Measurements from ENCODE around the gene CCN5.
A peak's percentile ranks its signal among the peaks of the same experiment; 100 is the strongest.
"Not testable (repeated sequence)": the region's sequence is repeated elsewhere in the genome, so short reads cannot be mapped to it uniquely, and the experiment has no call there.

The CCN5 gene

GRCh38 chr20:44714701-44715498 lies at the start of gene CCN5:
Gene CCN5 (plus strand): TSS chr20:44715369. CDS start chr20:44715391, 22 bp downstream.
- peak; percentile 89 for DNase-seq (ENCODE audit: low spot score)

- DNase-seq (ENCODE audit: low spot score), result no peak
Measured at GRCh38 chr20:44666066-44666465, 49.1 kb upstream of the CCN5 start.

GRCh38 chr20:44670851-44671250 lies 44.3 kb upstream of the CCN5 start:
- peak; percentile 21 for DNase-seq (ENCODE audit: low spot score)

- DNase-seq (ENCODE audit: low spot score), result not testable (repeated sequence)
Measured at GRCh38 chr20:44671541-44671940, 43.6 kb upstream of the CCN5 start.

GRCh38 chr20:44672318-44672902 lies 42.8 kb upstream of the CCN5 start:
- not testable (repeated sequence) for DNase-seq (ENCODE audit: low spot score)

- DNase-seq (ENCODE audit: low spot score), result no peak
Measured at GRCh38 chr20:44678242-44678641, 36.9 kb upstream of the CCN5 start.

- no peak for DNase-seq (ENCODE audit: low spot score)
Measured at GRCh38 chr20:44678990-44679611, 36.1 kb upstream of the CCN5 start.

GRCh38 chr20:44681796-44682566 lies 33.2 kb upstream of the CCN5 start:
- no peak for DNase-seq (ENCODE audit: low spot score)

GRCh38 chr20:44683263-44684046 lies 31.7 kb upstream of the CCN5 start:
- peak; percentile 48 for DNase-seq (ENCODE audit: low spot score)

GRCh38 chr20:44684047-44684967 lies 30.9 kb upstream of the CCN5 start:
- DNase-seq (ENCODE audit: low spot score), result no peak

- DNase-seq (ENCODE audit: low spot score), result no peak
Measured at GRCh38 chr20:44686934-44687333, 28.2 kb upstream of the CCN5 start.

GRCh38 chr20:44688053-44688625 lies 27.0 kb upstream of the CCN5 start:
- no peak for DNase-seq (ENCODE audit: low spot score)

- no peak for DNase-seq (ENCODE audit: low spot score)
Measured at GRCh38 chr20:44689809-44690208, 25.4 kb upstream of the CCN5 start.

- DNase-seq (ENCODE audit: low spot score), result no peak
Measured at GRCh38 chr20:44690781-44691423, 24.3 kb upstream of the CCN5 start.

- no peak for DNase-seq (ENCODE audit: low spot score)
Measured at GRCh38 chr20:44691424-44692423, 23.4 kb upstream of the CCN5 start.

- peak; percentile 94 for DNase-seq (ENCODE audit: low spot score)
Measured at GRCh38 chr20:44692932-44693480, 22.2 kb upstream of the CCN5 start.

- DNase-seq (ENCODE audit: low spot score), result no peak
Measured at GRCh38 chr20:44693627-44694026, 21.5 kb upstream of the CCN5 start.

- DNase-seq (ENCODE audit: low spot score), result no peak
Measured at GRCh38 chr20:44694159-44694558, 21.0 kb upstream of the CCN5 start.

All from hepatic stellate cell (primary cell).